Choroid plexus epithelial cell (primary cell): Measurements from ENCODE around the gene CHID1.

Experiments used
- DNase-seq: peaks from one replicate; pipeline ENCODE4 v3.0.0-alpha.2; 2010; ENCODE audit warnings: low read depth
- H3K4me3 ChIP-seq: 2 replicates; pipeline ENCODE4 v1.5.1; 2011; ENCODE audit warnings: low read depth, mild to moderate bottlenecking, control low read depth, low read length, moderate library complexity
- TF ChIP-seq, protein P1 (sequence below): conservative IDR thresholded peaks from 2 replicates; pipeline ENCODE4 v1.5.1; 2011; ENCODE audit warnings: low read depth, mild to moderate bottlenecking, control low read depth, inconsistent platforms, low read length, moderate library complexity

CHID1 gene

GRCh38 chr11:843818-844692 is 66.6 kb downstream of the CHID1 start:
- peak overlapping the region; percentile 91 for H3K4me3 ChIP-seq
- DNase-seq, result peak; percentile 97
- TF ChIP-seq, protein P1, sequence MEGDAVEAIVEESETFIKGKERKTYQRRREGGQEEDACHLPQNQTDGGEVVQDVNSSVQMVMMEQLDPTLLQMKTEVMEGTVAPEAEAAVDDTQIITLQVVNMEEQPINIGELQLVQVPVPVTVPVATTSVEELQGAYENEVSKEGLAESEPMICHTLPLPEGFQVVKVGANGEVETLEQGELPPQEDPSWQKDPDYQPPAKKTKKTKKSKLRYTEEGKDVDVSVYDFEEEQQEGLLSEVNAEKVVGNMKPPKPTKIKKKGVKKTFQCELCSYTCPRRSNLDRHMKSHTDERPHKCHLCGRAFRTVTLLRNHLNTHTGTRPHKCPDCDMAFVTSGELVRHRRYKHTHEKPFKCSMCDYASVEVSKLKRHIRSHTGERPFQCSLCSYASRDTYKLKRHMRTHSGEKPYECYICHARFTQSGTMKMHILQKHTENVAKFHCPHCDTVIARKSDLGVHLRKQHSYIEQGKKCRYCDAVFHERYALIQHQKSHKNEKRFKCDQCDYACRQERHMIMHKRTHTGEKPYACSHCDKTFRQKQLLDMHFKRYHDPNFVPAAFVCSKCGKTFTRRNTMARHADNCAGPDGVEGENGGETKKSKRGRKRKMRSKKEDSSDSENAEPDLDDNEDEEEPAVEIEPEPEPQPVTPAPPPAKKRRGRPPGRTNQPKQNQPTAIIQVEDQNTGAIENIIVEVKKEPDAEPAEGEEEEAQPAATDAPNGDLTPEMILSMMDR, result no peak

- no peak for DNase-seq
- peak overlapping the region; percentile 91 for H3K4me3 ChIP-seq
- TF ChIP-seq, protein P1, result no peak
These were observed 67.4 kb downstream of the CHID1 start for GRCh38 chr11:843086-843734.

- DNase-seq, result peak; percentile 94
- TF ChIP-seq, protein P1, result no peak
These were observed 68.1 kb downstream of the CHID1 start, which contains the start of the genes POLR2L and TSPAN4 for GRCh38 chr11:842370-843002. Gene POLR2L, minus strand, starts transcription at chr11:842529. Its CDS starts 21 bp downstream, at chr11:842508. Gene TSPAN4, plus strand, starts transcription at chr11:842852. Its CDS starts 7,453 bp downstream, at chr11:850305.

GRCh38 chr11:841981-842369 is 68.6 kb downstream of the CHID1 start:
- peak overlapping the region; percentile 91 for H3K4me3 ChIP-seq
- DNase-seq, result no peak
- TF ChIP-seq, protein P1, result no peak

More at GRCh38 chr11:842370-843002, 68.1 kb downstream of the CHID1 start, which contains the start of the genes POLR2L and TSPAN4:
- H3K4me3 ChIP-seq, result peak within 1 kb of the TSS; percentile 91

- peak; percentile 41 for DNase-seq
- H3K4me3 ChIP-seq, result peak overlapping the region; percentile 1
- TF ChIP-seq, protein P1, result peak; percentile 57
These were observed 70.6 kb downstream of the CHID1 start for GRCh38 chr11:839875-840617.

- TF ChIP-seq, protein P1, result no peak
- DNase-seq, result no peak
- no peak overlapping the region for H3K4me3 ChIP-seq
These were observed 71.4 kb downstream of the CHID1 start for GRCh38 chr11:839280-839623.
